Tibial nerve (tissue), 4 donors: ENCODE results near the gene ELMOD1.

Experiments used
- CTCF ChIP-seq, 5 experiments: fragments of 200-600 bp in 3 of 5; fragments of 450-650 bp in 2 of 5; sonication (generic) in 3 of 5; IDR thresholded peaks; one replicate each; pipeline ENCODE4 v1.5.1; 2016 to 2019; ENCODE audit warnings: antibody characterized with exemption in 5 of 5, mild to moderate bottlenecking in 3 of 5, moderate library complexity in 2 of 5
- EP300 ChIP-seq, 2 donors: sonication (generic); formaldehyde crosslinking; IDR thresholded peaks; one replicate each; pipeline ENCODE4 v1.6.1; 2017; ENCODE audit warnings: antibody characterized with exemption in 2 of 2, mild to moderate bottlenecking in 1 of 2

- TF ChIP-seq CTCF (IDR thresholded peaks at IDR 0.05) (no peak), EP300 (IDR thresholded peaks at IDR 0.05) (no peak)
These were observed 26.1 kb upstream of the ELMOD1 start for GRCh38 chr11:107564877-107565218.
